Measurements from ENCODE around the gene TAPT1. TPM values are rescaled to one million over a fixed set of nuclear protein-coding genes. Genes with fewer than 3 reads are reported as not detected.
"Not testable (repeated sequence)": the region's sequence is repeated elsewhere in the genome, so short reads cannot be mapped to it uniquely, and the experiment has no call there.

TAPT1 gene
- total RNA-seq, 1 experiment from 2014 or later: 13.8 TPM

DNA sequence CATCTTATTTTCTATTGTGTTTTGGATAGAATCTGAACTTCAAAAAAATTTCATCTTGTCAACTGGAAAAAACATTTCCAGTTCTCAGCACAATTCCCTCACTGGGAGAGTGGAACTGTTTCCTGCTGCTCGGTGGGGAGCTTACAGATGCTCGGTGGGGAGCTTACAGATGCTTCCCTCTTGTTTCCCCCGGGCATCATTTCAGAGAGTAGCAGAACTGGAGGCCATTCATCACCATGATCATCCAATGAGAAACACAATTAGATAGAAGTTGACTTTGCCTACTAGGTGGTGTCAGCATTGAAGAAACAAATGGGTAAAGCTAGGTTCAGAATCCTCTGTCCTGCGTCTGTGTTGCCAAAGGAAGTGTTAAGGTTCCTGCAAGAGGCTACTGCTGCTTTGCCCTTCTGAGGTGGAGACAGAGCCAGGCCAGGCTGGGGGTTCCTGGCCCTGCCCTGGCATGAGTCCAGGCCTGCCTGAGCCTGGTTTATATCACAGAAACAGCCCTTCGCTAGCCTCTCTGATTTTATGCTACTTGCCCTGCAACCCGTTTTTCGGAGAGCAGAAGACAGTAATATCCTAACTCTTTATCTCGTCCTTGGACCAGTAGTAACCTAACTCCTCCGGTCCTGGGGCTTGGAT is 70.6 kb downstream of the TAPT1 start:
- BruUV-seq (replicated peaks): no TSS peak
- Histone ChIP-seq H3K9me3 (ENCODE audit: insufficient read depth, low read depth) (no peaks in the 10 kb centered on the region), H3K27me3 (ENCODE audit: insufficient read depth, low read depth) (no peaks in the 10 kb centered on the region), H2AFZ (no peak overlapping the region), H3K4me2 (no peak overlapping the region), H3K4me1 (replicated peaks; ENCODE audit: insufficient read depth) (no peaks in the 10 kb centered on the region), H3K9me2 (ENCODE audit: insufficient read depth) (no peaks in the 10 kb centered on the region), H3K36me3 (ENCODE audit: low read depth) (no peaks in the 10 kb centered on the region), H3K79me2 (ENCODE audit: low read depth) (no peaks in the 10 kb centered on the region), H3K4me3 (no peak overlapping the region), H3K27ac (no peak overlapping the region), H4K20me1 (ENCODE audit: insufficient read depth) (no peaks in the 10 kb centered on the region), H3F3A (ENCODE audit: insufficient read depth, low read depth) (no peaks in the 10 kb centered on the region)
- POLR2A ChIA-PET (ENCODE audit: unreplicated experiment): no interaction called here
- CTCF ChIA-PET: no interaction called here
- intact Hi-C loops (cut with micrococcal nuclease; ENCODE audit: unreplicated experiment): no loop called here
- TF ChIP-seq, protein P1, sequence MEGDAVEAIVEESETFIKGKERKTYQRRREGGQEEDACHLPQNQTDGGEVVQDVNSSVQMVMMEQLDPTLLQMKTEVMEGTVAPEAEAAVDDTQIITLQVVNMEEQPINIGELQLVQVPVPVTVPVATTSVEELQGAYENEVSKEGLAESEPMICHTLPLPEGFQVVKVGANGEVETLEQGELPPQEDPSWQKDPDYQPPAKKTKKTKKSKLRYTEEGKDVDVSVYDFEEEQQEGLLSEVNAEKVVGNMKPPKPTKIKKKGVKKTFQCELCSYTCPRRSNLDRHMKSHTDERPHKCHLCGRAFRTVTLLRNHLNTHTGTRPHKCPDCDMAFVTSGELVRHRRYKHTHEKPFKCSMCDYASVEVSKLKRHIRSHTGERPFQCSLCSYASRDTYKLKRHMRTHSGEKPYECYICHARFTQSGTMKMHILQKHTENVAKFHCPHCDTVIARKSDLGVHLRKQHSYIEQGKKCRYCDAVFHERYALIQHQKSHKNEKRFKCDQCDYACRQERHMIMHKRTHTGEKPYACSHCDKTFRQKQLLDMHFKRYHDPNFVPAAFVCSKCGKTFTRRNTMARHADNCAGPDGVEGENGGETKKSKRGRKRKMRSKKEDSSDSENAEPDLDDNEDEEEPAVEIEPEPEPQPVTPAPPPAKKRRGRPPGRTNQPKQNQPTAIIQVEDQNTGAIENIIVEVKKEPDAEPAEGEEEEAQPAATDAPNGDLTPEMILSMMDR (conservative IDR thresholded peaks at IDR 0.05): no peak
- no peak for TF ChIP-seq EZH2 (IDR thresholded peaks at IDR 0.05; ENCODE audit: low read depth)
- DNase-seq: no peak

DNA sequence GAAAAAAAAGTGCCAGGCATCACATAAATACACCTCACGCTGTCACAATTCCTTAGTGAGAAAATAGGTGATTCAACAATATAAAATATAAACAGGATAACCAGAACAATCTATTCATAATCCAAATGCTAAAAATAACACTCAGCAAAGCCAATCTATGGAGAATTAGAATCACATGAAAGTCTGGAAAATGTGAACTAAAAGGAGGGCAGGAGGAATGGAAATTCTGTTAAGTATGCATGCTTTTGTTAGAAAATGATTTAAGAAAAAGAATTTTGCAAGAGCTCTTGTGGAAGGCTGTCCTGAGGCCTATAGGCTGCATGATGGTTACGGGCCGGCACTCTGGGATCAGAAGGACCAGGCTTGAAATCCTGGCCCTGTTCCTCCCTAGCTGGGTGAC is 71.8 kb downstream of the TAPT1 start:
- Histone ChIP-seq H3K27ac (no peak overlapping the region), H3K4me2 (no peak overlapping the region), H4K20me1 (ENCODE audit: insufficient read depth) (no peaks in the 10 kb centered on the region), H3K9me3 (ENCODE audit: insufficient read depth, low read depth) (no peaks in the 10 kb centered on the region), H3K79me2 (ENCODE audit: low read depth) (no peaks in the 10 kb centered on the region), H3K27me3 (ENCODE audit: insufficient read depth, low read depth) (no peaks in the 10 kb centered on the region), H3K9me2 (ENCODE audit: insufficient read depth) (no peaks in the 10 kb centered on the region), H3K4me3 (no peak overlapping the region), H3K36me3 (ENCODE audit: low read depth) (no peaks in the 10 kb centered on the region), H2AFZ (no peak overlapping the region), H3K4me1 (replicated peaks; ENCODE audit: insufficient read depth) (no peaks in the 10 kb centered on the region), H3F3A (ENCODE audit: insufficient read depth, low read depth) (no peaks in the 10 kb centered on the region)
- DNase-seq: no peak
- POLR2A ChIA-PET (ENCODE audit: unreplicated experiment): no interaction called here
- BruUV-seq (replicated peaks): no TSS peak
- no peak for TF ChIP-seq EZH2 (IDR thresholded peaks at IDR 0.05; ENCODE audit: low read depth)
- TF ChIP-seq, protein P1 (conservative IDR thresholded peaks at IDR 0.05): no peak
- CTCF ChIA-PET: no interaction called here
- intact Hi-C loops (cut with micrococcal nuclease; ENCODE audit: unreplicated experiment): no loop called here

DNA sequence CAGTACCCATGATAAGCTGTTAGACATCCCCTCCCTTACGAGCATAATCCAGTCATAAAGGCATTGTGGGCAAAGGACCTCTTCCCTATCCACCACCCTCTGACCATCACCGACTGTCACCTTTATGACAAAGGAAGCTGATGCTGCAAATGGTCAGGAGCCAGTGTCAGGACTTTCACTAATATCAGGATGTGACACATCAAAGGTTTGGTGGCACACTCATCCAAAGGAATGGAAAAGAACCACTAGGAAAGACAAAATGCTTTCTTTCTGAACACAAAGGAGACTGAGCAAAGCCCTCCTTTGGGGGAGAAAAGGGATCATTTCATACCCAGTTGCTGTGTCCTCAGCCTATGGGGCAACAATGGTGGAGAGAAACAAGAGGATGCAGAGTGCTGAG is 75.6 kb downstream of the TAPT1 start:
- no peaks in the 10 kb centered on the region for H3K79me2 ChIP-seq (ENCODE audit: low read depth)
- no peak for TF ChIP-seq EZH2 (IDR thresholded peaks at IDR 0.05; ENCODE audit: low read depth)
- TF ChIP-seq, protein P1 (conservative IDR thresholded peaks at IDR 0.05): no peak
- no peaks in the 10 kb centered on the region for H3F3A ChIP-seq (ENCODE audit: insufficient read depth, low read depth)
- H3K9me3 ChIP-seq (ENCODE audit: insufficient read depth, low read depth): no peaks in the 10 kb centered on the region
- intact Hi-C loops (cut with micrococcal nuclease; ENCODE audit: unreplicated experiment): no loop called here
- no peak overlapping the region for H2AFZ ChIP-seq
- no peaks in the 10 kb centered on the region for H3K36me3 ChIP-seq (ENCODE audit: low read depth)
- no peak for DNase-seq
- no TSS peak for BruUV-seq (replicated peaks)
- no peak overlapping the region for H3K4me2 ChIP-seq
- no peaks in the 10 kb centered on the region for H3K4me1 ChIP-seq (replicated peaks; ENCODE audit: insufficient read depth)
- CTCF ChIA-PET: no interaction called here
- no peaks in the 10 kb centered on the region for H3K27me3 ChIP-seq (ENCODE audit: insufficient read depth, low read depth)
- no peaks in the 10 kb centered on the region for H4K20me1 ChIP-seq (ENCODE audit: insufficient read depth)
- H3K27ac ChIP-seq: no peak overlapping the region
- POLR2A ChIA-PET (ENCODE audit: unreplicated experiment): no interaction called here
- H3K4me3 ChIP-seq: no peak overlapping the region
- no peaks in the 10 kb centered on the region for H3K9me2 ChIP-seq (ENCODE audit: insufficient read depth)

DNA sequence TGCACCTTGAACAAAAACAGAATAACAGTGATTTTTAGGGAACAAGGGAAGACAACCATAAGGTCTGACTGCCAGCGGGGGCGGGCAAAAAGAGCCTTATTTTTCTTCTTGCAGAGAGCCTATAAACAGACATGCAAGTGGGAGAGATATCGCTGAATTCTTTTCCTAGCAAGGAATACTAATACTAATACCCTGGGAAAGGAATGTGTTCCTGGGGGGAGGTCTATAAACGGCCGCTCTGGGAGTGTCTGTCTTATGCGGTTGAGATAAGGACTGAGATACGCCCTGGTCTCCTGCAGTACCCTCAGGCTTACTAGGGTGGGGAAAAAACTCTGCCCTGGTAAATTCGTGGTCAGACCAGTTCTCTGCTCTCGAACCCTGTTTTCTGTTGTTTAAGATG is 81.4 kb downstream of the TAPT1 start:
- not testable (repeated sequence) for BruUV-seq (replicated peaks)
- intact Hi-C loops (cut with micrococcal nuclease; ENCODE audit: unreplicated experiment): loop anchor here (5.0 kb wide), 2 partner anchors 113 to 238 kb away; no protein-coding TSS in a partner anchor

More for the DNA sequence above, 81.4 kb downstream of the TAPT1 start:
- POLR2A ChIA-PET (ENCODE audit: unreplicated experiment); H3K4me2 ChIP-seq; DNase-seq; H2AFZ ChIP-seq; H3K9me2 ChIP-seq (ENCODE audit: insufficient read depth); H3F3A ChIP-seq (ENCODE audit: insufficient read depth, low read depth); H4K20me1 ChIP-seq (ENCODE audit: insufficient read depth); H3K27me3 ChIP-seq (ENCODE audit: insufficient read depth, low read depth); CTCF ChIA-PET; H3K27ac ChIP-seq; H3K4me3 ChIP-seq; H3K9me3 ChIP-seq (ENCODE audit: insufficient read depth, low read depth); H3K36me3 ChIP-seq (ENCODE audit: low read depth); H3K79me2 ChIP-seq (ENCODE audit: low read depth): not testable (repeated sequence)
- H3K4me1 ChIP-seq (replicated peaks; ENCODE audit: insufficient read depth): peaks cover 17% of the 10 kb centered on the region

Data from PC-9 (cell line).